B cell (primary cell): ENCODE data around the gene SEPTIN1. TPM values are rescaled to one million over a fixed set of nuclear protein-coding genes. Genes with fewer than 3 reads are reported as not detected.

Experiments used
- ATAC-seq: fragments of 200-7000 bp; cut with Tn5 transposase; one replicate; pipeline ENCODE4 v1.10.0; 2021; ENCODE audit warnings: low read depth, mild to moderate bottlenecking, moderate number of reproducible peaks, moderate library complexity
- CTCF ChIA-PET: fragments of 350-600 bp; sonication (Branson Sonifier 250); formaldehyde crosslinking; loops from one replicate; lab custom pipeline; 2021; ENCODE audit warnings: antibody characterized with exemption, inconsistent platforms; lab: Charles Lee
- POLR2A ChIA-PET: fragments of 350-600 bp; sonication (Branson Sonifier 250); formaldehyde crosslinking; loops from one replicate; lab custom pipeline; 2021; ENCODE audit warnings: antibody characterized with exemption; lab: Charles Lee
- DNase-seq: peaks from one replicate; pipeline ENCODE4 v3.0.0; 2013
- H2AFZ ChIP-seq: 2 replicates; pipeline ENCODE4 v1.6.1; 2012; ENCODE audit warnings: mild to moderate bottlenecking, low read depth, low read length; ENCODE audit not compliant: insufficient read depth, poor library complexity, severe bottlenecking
- H3K27ac ChIP-seq, 2 donors: 1 replicate in 1 of 2; 2 replicates in 1 of 2; pipeline ENCODE4 v1.5.1; 2012 to 2013; ENCODE audit warnings: low read length in 2 of 2, mild to moderate bottlenecking in 2 of 2, moderate library complexity in 1 of 2
- H3K27me3 ChIP-seq, 4 experiments: fragments of 200-600 bp in 1 of 4; sonication (generic) in 1 of 4; replicated peaks in 1 of 4; 1 replicate in 2 of 4; 2 replicates in 2 of 4; pipeline versions ENCODE4 v1.6.1 to v1.7.0; 2013 to 2016; ENCODE audit warnings: low read length in 3 of 4, mild to moderate bottlenecking in 2 of 4, mixed read lengths in 1 of 4, moderate library complexity in 1 of 4; ENCODE audit not compliant: insufficient read depth in 4 of 4, control insufficient read depth in 3 of 4; ENCODE audit errors: control extremely low read depth in 1 of 4
- H3K36me3 ChIP-seq, 2 experiments: replicated peaks in 1 of 2; 1 replicate in 1 of 2; 2 replicates in 1 of 2; pipeline versions ENCODE4 v1.6.1 to v1.7.1; 2013; ENCODE audit warnings: low read length in 1 of 2; ENCODE audit not compliant: insufficient read depth in 2 of 2, control insufficient read depth in 1 of 2; ENCODE audit errors: control extremely low read depth in 1 of 2, extremely low read depth in 1 of 2
- H3K4me1 ChIP-seq, 2 donors: fragments of 200-600 bp in 1 of 2; sonication (generic) in 1 of 2; 1 replicate in 1 of 2; 2 replicates in 1 of 2; pipeline versions ENCODE4 v1.5.1 to v1.6.1; 2013 to 2017; ENCODE audit warnings: low read length in 2 of 2; ENCODE audit not compliant: control insufficient read depth in 2 of 2, insufficient read depth in 2 of 2
- H3K4me2 ChIP-seq: replicated peaks from 2 replicates; pipeline ENCODE3; 2012; ENCODE audit warnings: mild to moderate bottlenecking, low read depth, low read length; ENCODE audit not compliant: poor library complexity, severe bottlenecking
- H3K4me3 ChIP-seq, 5 experiments: fragments of 200-600 bp in 1 of 5; sonication (generic) in 1 of 5; 1 replicate in 3 of 5; 2 replicates in 2 of 5; pipeline versions ENCODE4 v1.5.1 to v1.7.0; 2011 to 2016; ENCODE audit warnings: low read length in 4 of 5, mild to moderate bottlenecking in 4 of 5, low read depth in 2 of 5, control low read depth in 1 of 5, moderate library complexity in 1 of 5; ENCODE audit not compliant: insufficient read depth in 1 of 5; ENCODE audit errors: control extremely low read depth in 1 of 5, extremely low read depth in 1 of 5
- H3K79me2 ChIP-seq: fragments of 200-600 bp; sonication (generic); one replicate; pipeline ENCODE4 v1.6.0; 2016; ENCODE audit warnings: low read length; ENCODE audit not compliant: control insufficient read depth, insufficient read depth
- H3K9ac ChIP-seq: fragments of 200-600 bp; sonication (generic); 2 replicates; pipeline ENCODE4 v1.6.1; 2017; ENCODE audit warnings: mild to moderate bottlenecking, low read length, moderate library complexity
- H3K9me3 ChIP-seq, 3 donors: one replicate each; pipeline versions ENCODE4 v1.6.1 to v1.7.1; 2013; ENCODE audit warnings: low read length in 2 of 3; ENCODE audit not compliant: control insufficient read depth in 2 of 3, insufficient read depth in 1 of 3; ENCODE audit errors: control extremely low read depth in 1 of 3
- H4K20me1 ChIP-seq: 2 replicates; pipeline ENCODE4 v1.6.0; 2012; ENCODE audit warnings: mild to moderate bottlenecking, low read length; ENCODE audit not compliant: insufficient read depth, control insufficient read depth, poor library complexity, severe bottlenecking
- H3K27ac Mint-ChIP-seq: one replicate; pipeline ENCODE4 v1.8.0; 2021; ENCODE audit warnings: mixed read lengths
- H3K27me3 Mint-ChIP-seq: one replicate; pipeline ENCODE4 v1.8.0; 2021; ENCODE audit warnings: mixed read lengths
- H3K4me1 Mint-ChIP-seq: one replicate; pipeline ENCODE4 v1.8.0; 2021; ENCODE audit warnings: mixed read lengths
- H3K4me3 Mint-ChIP-seq: one replicate; pipeline ENCODE4 v1.8.0; 2021; ENCODE audit warnings: mixed read lengths
- H3K9me3 Mint-ChIP-seq: one replicate; pipeline ENCODE4 v1.8.0; 2022; ENCODE audit warnings: mixed read lengths; ENCODE audit not compliant: insufficient read depth
- CTCF ChIP-seq: fragments of 200-600 bp; IDR thresholded peaks from one replicate; pipeline ENCODE4 v1.8.0; 2022; ENCODE audit warnings: antibody characterized with exemption, mild to moderate bottlenecking
- EZH2 ChIP-seq: IDR thresholded peaks from 2 replicates; pipeline ENCODE4 v1.6.1; 2012; ENCODE audit warnings: borderline replicate concordance, low read depth, mild to moderate bottlenecking, moderate library complexity, low read length; ENCODE audit not compliant: insufficient read depth, poor library complexity, severe bottlenecking
- WGBS: methylation state at CpG from one replicate; pipeline ENCODE4 v1.1.5; 2013; ENCODE audit warnings: missing lambda C conversion rate; ENCODE audit not compliant: insufficient coverage; 5-methylcytosine and 5-hydroxymethylcytosine counted together
- intact Hi-C: fragments of 100-400 bp; cut with micrococcal nuclease; formaldehyde crosslinking; loops from one replicate; pipeline ENCODE4 v1.10.0; 2022
- polyA plus RNA-seq: library from polyadenylated mRNA; depleted of rRNA; stranded (reverse); fragments of >200 nt; gene quantifications from 2 replicates; pipeline ENCODE4 v1.2.3, GENCODE V29; 2012
- total RNA-seq, 2 donors: library from RNA; stranded (reverse); fragments of 120-200 nt in 1 of 2; gene quantifications; 1 replicate in 1 of 2; 2 replicates in 1 of 2; pipeline versions ENCODE4 v1.2.3 to v1.2.4, GENCODE V29; 2013 to 2022

Gene SEPTIN1
- total and polyA plus RNA-seq, 2 donors (not counting 1 experiment from before 2014, with no cell fraction given) = 154 to 302 TPM

GRCh38 chr16:30370456-30371247, 11.7 kb downstream of the SEPTIN1 start, which contains the start of gene TBC1D10B:
TBC1D10B (minus strand) TSS chr16:30370494; CDS start chr16:30370183, 311 bp downstream.
- peak within 1 kb of the TSS; percentile 47 to 77 (median 70) for H3K4me3 ChIP-seq
- H3K4me1 Mint-ChIP-seq = peaks cover 49% of the 10 kb centered on the region

More at GRCh38 chr16:30370456-30371247, 11.7 kb downstream of the SEPTIN1 start, which contains the start of gene TBC1D10B:
- no peak for TF ChIP-seq EZH2
- peak; percentile 26 for TF ChIP-seq CTCF
- DNase-seq (peak; percentile 99), ATAC-seq (peak; percentile 82)
- peaks cover 37% of the 10 kb centered on the region for H4K20me1 ChIP-seq
- no peaks in the 10 kb centered on the region for H3K9me3 ChIP-seq
- peak within 1 kb of the TSS; percentile 60 to 71 for H3K27ac ChIP-seq
- peak within 1 kb of the TSS; percentile 68 for H2AFZ ChIP-seq
- Mint-ChIP-seq H3K27ac (peak within 1 kb of the TSS; percentile 90), H3K4me3 (peak within 1 kb of the TSS; percentile 86), H3K9me3 (no peaks in the 10 kb centered on the region), H3K27me3 (no peaks in the 10 kb centered on the region)
- H3K9ac ChIP-seq = peak within 1 kb of the TSS; percentile 74
- POLR2A ChIA-PET = interaction anchor here (0.6 to 2.2 kb wide), 17 partner anchors 12 to 312 kb away, joined by 3 to 13 read pairs (median 5); partner anchors contain the start of genes ALDOA, CD2BP2, CORO1A and DCTPP1
- peak within 1 kb of the TSS; percentile 93 for H3K4me2 ChIP-seq
- under 1% methylated on average over 39 of the region's 40 CpGs for whole genome bisulfite sequencing
- no peaks in the 10 kb centered on the region for H3K27me3 ChIP-seq
- H3K4me1 ChIP-seq = peaks cover 25 to 35% of the 10 kb centered on the region in 2 donors
- H3K36me3 ChIP-seq = peaks cover 0 to 3% of the 10 kb centered on the region in 2 experiments
- intact Hi-C loops = loop anchor here (1.0 to 10.0 kb wide), 16 partner anchors 8 to 1446 kb away; partner anchors contain the start of genes ALDOA, CD2BP2, DCTPP1 and FBRS
- H3K79me2 ChIP-seq = peaks cover 39% of the 10 kb centered on the region
- CTCF ChIA-PET = interaction anchor here (0.7 to 4.0 kb wide), 9 partner anchors 12 to 278 kb away, joined by 3 to 37 read pairs (median 7); partner anchors contain the start of genes CD2BP2, SEPTIN1, ZNF48 and ZNF771
